ENCODE data around the gene GALNT17.

Gene GALNT17

GRCh38 chr7:71325151-71325550, 193.2 kb downstream of the GALNT17 start:
- no peak for TF ChIP-seq CTCF (IDR thresholded peaks at IDR 0.05; ENCODE audit: low read depth, low read length, missing control alignments)
- Histone ChIP-seq H3K4me3 (ENCODE audit: low read depth, low read length) (no peak overlapping the region), H3K27me3 (replicated peaks) (no peaks in the 10 kb centered on the region), H3K36me3 (replicated peaks) (no peaks in the 10 kb centered on the region), H3K27ac (no peak overlapping the region)
- DNase-seq: no peak
- in situ Hi-C loops (cut with HindIII; ENCODE audit: low pct_ligation_motif_present, low sequenced_read_pairs): no loop called here

- DNase-seq: no peak
- H3K36me3 ChIP-seq (replicated peaks): no peaks in the 10 kb centered on the region
- no peak overlapping the region for H3K4me3 ChIP-seq (ENCODE audit: low read depth, low read length)
- H3K27ac ChIP-seq: no peak overlapping the region
- TF ChIP-seq CTCF (IDR thresholded peaks at IDR 0.05; ENCODE audit: low read depth, low read length, missing control alignments): no peak
- in situ Hi-C loops (cut with HindIII; ENCODE audit: low pct_ligation_motif_present, low sequenced_read_pairs): no loop called here
- no peaks in the 10 kb centered on the region for H3K27me3 ChIP-seq (replicated peaks)
Measured at GRCh38 chr7:71326595-71326994, 194.7 kb downstream of the GALNT17 start.

GRCh38 chr7:71327946-71328345, 196.0 kb downstream of the GALNT17 start:
- Histone ChIP-seq H3K4me3 (ENCODE audit: low read depth, low read length) (no peak overlapping the region), H3K27me3 (replicated peaks) (no peaks in the 10 kb centered on the region), H3K36me3 (replicated peaks) (no peaks in the 10 kb centered on the region), H3K27ac (no peak overlapping the region)
- no peak for DNase-seq
- no peak for TF ChIP-seq CTCF (IDR thresholded peaks at IDR 0.05; ENCODE audit: low read depth, low read length, missing control alignments)
- in situ Hi-C loops (cut with HindIII; ENCODE audit: low pct_ligation_motif_present, low sequenced_read_pairs): no loop called here

- H3K27me3 ChIP-seq (replicated peaks): no peaks in the 10 kb centered on the region
Measured at GRCh38 chr7:71329030-71329660, 197.2 kb downstream of the GALNT17 start.

GRCh38 chr7:71332207-71332606, 200.3 kb downstream of the GALNT17 start:
- in situ Hi-C loops (cut with HindIII; ENCODE audit: low pct_ligation_motif_present, low sequenced_read_pairs): no loop called here
- Histone ChIP-seq H3K27ac (no peak overlapping the region), H3K4me3 (ENCODE audit: low read depth, low read length) (no peak overlapping the region), H3K27me3 (replicated peaks) (no peaks in the 10 kb centered on the region), H3K36me3 (replicated peaks) (no peaks in the 10 kb centered on the region)
- DNase-seq: no peak
- no peak for TF ChIP-seq CTCF (IDR thresholded peaks at IDR 0.05; ENCODE audit: low read depth, low read length, missing control alignments)

More at GRCh38 chr7:71329030-71329660, 197.2 kb downstream of the GALNT17 start:
- no peak for DNase-seq
- no peak for TF ChIP-seq CTCF (IDR thresholded peaks at IDR 0.05; ENCODE audit: low read depth, low read length, missing control alignments)
- in situ Hi-C loops (cut with HindIII; ENCODE audit: low pct_ligation_motif_present, low sequenced_read_pairs): no loop called here
- Histone ChIP-seq H3K4me3 (ENCODE audit: low read depth, low read length) (no peak overlapping the region), H3K27ac (no peak overlapping the region), H3K36me3 (replicated peaks) (no peaks in the 10 kb centered on the region)

- no peak for DNase-seq
Measured at GRCh38 chr7:71334541-71334940, 202.6 kb downstream of the GALNT17 start.

More at GRCh38 chr7:71334541-71334940, 202.6 kb downstream of the GALNT17 start:
- in situ Hi-C loops (cut with HindIII; ENCODE audit: low pct_ligation_motif_present, low sequenced_read_pairs): no loop called here
- Histone ChIP-seq H3K4me3 (ENCODE audit: low read depth, low read length) (no peak overlapping the region), H3K36me3 (replicated peaks) (no peaks in the 10 kb centered on the region), H3K27ac (no peak overlapping the region), H3K27me3 (replicated peaks) (no peaks in the 10 kb centered on the region)
- TF ChIP-seq CTCF (IDR thresholded peaks at IDR 0.05; ENCODE audit: low read depth, low read length, missing control alignments): no peak
